Left ventricle myocardium inferior (tissue), 1 donor: Measurements from ENCODE around the gene VWA7. TPM values are rescaled to one million over a fixed set of nuclear protein-coding genes. Genes with fewer than 3 reads are reported as not detected.
A peak's percentile ranks its signal among the peaks of the same experiment; 100 is the strongest.
"Not testable (repeated sequence)": the region's sequence is repeated elsewhere in the genome, so short reads cannot be mapped to it uniquely, and the experiment has no call there.

Source experiments
- DNase-seq: peaks from one replicate; pipeline ENCODE4 v3.0.0-alpha.2; 2020
- H3K27ac ChIP-seq: fragments of 200-600 bp; replicated peaks from 2 replicates; pipeline ENCODE4 v1.8.0; 2021
- H3K27me3 ChIP-seq: fragments of 200-600 bp; 2 replicates; pipeline ENCODE4 v1.8.0; 2021; ENCODE audit warnings: low read depth
- H3K36me3 ChIP-seq: fragments of 200-600 bp; 2 replicates; pipeline ENCODE4 v1.8.0; 2021
- H3K4me1 ChIP-seq: fragments of 200-600 bp; 2 replicates; pipeline ENCODE4 v1.8.0; 2021
- H3K4me3 ChIP-seq: fragments of 200-600 bp; 2 replicates; pipeline ENCODE4 v1.8.0; 2021; ENCODE audit warnings: mild to moderate bottlenecking, moderate library complexity
- H3K9me3 ChIP-seq: fragments of 200-600 bp; replicated peaks from 2 replicates; pipeline ENCODE4 v1.8.0; 2021
- CTCF ChIP-seq: fragments of 200-600 bp; IDR thresholded peaks from 2 replicates; pipeline ENCODE4 v1.8.0; 2021; ENCODE audit warnings: antibody characterized with exemption, mild to moderate bottlenecking, borderline replicate concordance
- intact Hi-C: fragments of 100-400 bp; cut with micrococcal nuclease; formaldehyde crosslinking; loops from one replicate; pipeline ENCODE4 v1.11.0; 2022
- long read RNA-seq: library from polyadenylated mRNA; unstranded; transcript quantifications from one replicate; pipeline ENCODE4 v2.0.0, GENCODE V29; 2021
- total RNA-seq: library from RNA; stranded (reverse); fragmentation: NEBNext Ultra II Directional; extraction: Animal tissue kit (Norgen Biotek cat#: 25700); gene quantifications from one replicate; pipeline ENCODE4 v1.2.1, GENCODE V29; 2021
- donor health status: DM: no; HTN: yes; CAD: no; lungs with severe emphysema.

The VWA7 gene
- total RNA-seq = 14.7 TPM
- long read RNA-seq, partial matches to known transcripts = 1 of 2 reads
- long read RNA-seq, other reads (novel, unspliced or antisense) = 1 of 2 reads

- Histone ChIP-seq H3K27ac (peak within 1 kb of the TSS; percentile 85), H3K9me3 (no peaks in the 10 kb centered on the region), H3K27me3 (no peaks in the 10 kb centered on the region), H3K36me3 (peaks cover 39% of the 10 kb centered on the region), H3K4me1 (peaks cover 18% of the 10 kb centered on the region), H3K4me3 (peak within 1 kb of the TSS; percentile 57)
- peak; percentile 68 for DNase-seq
- intact Hi-C loops = no loop called here
- no peak for TF ChIP-seq CTCF
These were observed at the start of gene VWA7 for GRCh38 chr6:31776989-31777666. Gene VWA7, minus strand, starts transcription at chr6:31777328. Its CDS starts 549 bp downstream, at chr6:31776779.

GRCh38 chr6:31826793-31827285, 49.7 kb upstream of the VWA7 start:
- peak; percentile 90 for DNase-seq
- Histone ChIP-seq H3K4me3 (peak overlapping the region; percentile 79), H3K27ac (peak overlapping the region; percentile 99), H3K4me1 (peaks cover 57% of the 10 kb centered on the region), H3K27me3 (no peaks in the 10 kb centered on the region), H3K36me3 (no peaks in the 10 kb centered on the region), H3K9me3 (no peaks in the 10 kb centered on the region)
- no peak for TF ChIP-seq CTCF
- intact Hi-C loops = no loop called here

GRCh38 chr6:31825553-31825952, 48.4 kb upstream of the VWA7 start:
- Histone ChIP-seq H3K36me3 (no peaks in the 10 kb centered on the region), H3K4me1 (peaks cover 55% of the 10 kb centered on the region), H3K9me3 (no peaks in the 10 kb centered on the region), H3K27me3 (no peaks in the 10 kb centered on the region), H3K27ac (peak overlapping the region; percentile 99), H3K4me3 (no peak overlapping the region)
- no peak for DNase-seq
- TF ChIP-seq CTCF = no peak
- intact Hi-C loops = no loop called here

- peaks cover 66% of the 10 kb centered on the region for H3K4me1 ChIP-seq
- not testable (repeated sequence) for H3K9me3 ChIP-seq
These were observed 46.6 kb upstream of the VWA7 start for GRCh38 chr6:31823592-31824196.

GRCh38 chr6:31822036-31822821, 45.1 kb upstream of the VWA7 start:
- no peaks in the 10 kb centered on the region for H3K36me3 ChIP-seq
- H3K4me3 ChIP-seq = peak overlapping the region; percentile 71
- H3K27ac ChIP-seq = peak overlapping the region; percentile 98
- peak; percentile 84 for DNase-seq
- no peaks in the 10 kb centered on the region for H3K27me3 ChIP-seq
- no peaks in the 10 kb centered on the region for H3K9me3 ChIP-seq
- H3K4me1 ChIP-seq = peaks cover 80% of the 10 kb centered on the region
- no peak for TF ChIP-seq CTCF
- intact Hi-C loops = no loop called here

More at GRCh38 chr6:31823592-31824196, 46.6 kb upstream of the VWA7 start:
- H3K4me3 ChIP-seq, H3K27me3 ChIP-seq, H3K36me3 ChIP-seq, intact Hi-C loops, DNase-seq: not testable (repeated sequence)
- H3K27ac ChIP-seq = peak overlapping the region; percentile 98
